HepG2 (cell line): ENCODE data around the gene SRCAP. TPM values are rescaled to one million over a fixed set of nuclear protein-coding genes. Genes with fewer than 3 reads are reported as not detected.
A peak's percentile ranks its signal among the peaks of the same experiment; 100 is the strongest.

ENCODE experiments used
- AGO2 ChIP-seq: fragments of 200-400 bp; formaldehyde crosslinking; optimal IDR thresholded peaks from 2 replicates; pipeline ENCODE3; 2017; ENCODE audit warnings: mild to moderate bottlenecking, low read depth, low read length, moderate library complexity
- ARNTL ChIP-seq: sonication (generic); formaldehyde crosslinking; IDR thresholded peaks from 2 replicates; pipeline ENCODE4 v1.4.0; 2020; ENCODE audit warnings: mild to moderate bottlenecking, missing genetic modification reagents
- CHD4 ChIP-seq: fragments of 200-600 bp; sonication (generic); IDR thresholded peaks from 2 replicates; pipeline ENCODE4 v1.7.0; 2017; ENCODE audit warnings: mild to moderate bottlenecking, low read length, borderline replicate concordance
- NCOR1 ChIP-seq: fragments of 200-600 bp; sonication (generic); IDR thresholded peaks from 2 replicates; pipeline ENCODE4 v1.7.0; 2017; ENCODE audit warnings: antibody characterized with exemption, low read length, borderline replicate concordance
- PCBP2 ChIP-seq: fragments of 200-400 bp; formaldehyde crosslinking; optimal IDR thresholded peaks from 2 replicates; pipeline ENCODE3; 2018; ENCODE audit warnings: low read length, low read depth; ENCODE audit not compliant: poor library complexity, severe bottlenecking
- PHF8 ChIP-seq: sonication (generic); formaldehyde crosslinking; IDR thresholded peaks from 2 replicates; pipeline ENCODE4 v1.5.0; 2020; ENCODE audit warnings: missing genetic modification reagents
- PPARG ChIP-seq: conservative IDR thresholded peaks from 2 replicates; pipeline ENCODE4 v1.6.1; 2016; ENCODE audit warnings: missing biosample characterization, missing genetic modification reagents
- SAP130 ChIP-seq: IDR thresholded peaks from 2 replicates; pipeline ENCODE4 v1.6.1; 2016; ENCODE audit warnings: low read depth
- SMAD9 ChIP-seq: sonication (generic); formaldehyde crosslinking; IDR thresholded peaks from 2 replicates; pipeline ENCODE4 v1.5.1; 2020; ENCODE audit warnings: mild to moderate bottlenecking, missing genetic modification reagents
- SOX6 ChIP-seq, 2 experiments: fragments of 450-650 bp in 1 of 2; sonication (generic) in 1 of 2; formaldehyde crosslinking in 1 of 2; IDR thresholded peaks; 2 replicates each; pipeline versions ENCODE4 v1.4.0 to v1.6.1; 2017 to 2020; ENCODE audit warnings: antibody characterized with exemption in 1 of 2, mild to moderate bottlenecking in 1 of 2, missing genetic modification reagents in 1 of 2
- TCF7L2 ChIP-seq: IDR thresholded peaks from 2 replicates; pipeline ENCODE4 v1.6.1; 2011; ENCODE audit warnings: mild to moderate bottlenecking, low read depth, low read length, moderate library complexity
- ZBTB7A ChIP-seq: sonication (generic); formaldehyde crosslinking; IDR thresholded peaks from 2 replicates; pipeline ENCODE4 v1.8.0; 2022; ENCODE audit warnings: mild to moderate bottlenecking, missing genetic modification reagents
- ZNF263 ChIP-seq: sonication (generic); formaldehyde crosslinking; IDR thresholded peaks from 2 replicates; pipeline ENCODE4 v1.4.0; 2020; ENCODE audit warnings: missing genetic modification reagents
- ZNF446 ChIP-seq: sonication (generic); formaldehyde crosslinking; IDR thresholded peaks from 2 replicates; pipeline ENCODE4 v1.5.0; 2020; ENCODE audit warnings: mild to moderate bottlenecking, missing genetic modification reagents
- ZNF660 ChIP-seq: sonication (generic); formaldehyde crosslinking; IDR thresholded peaks from 2 replicates; pipeline ENCODE4 v1.5.1; 2020; ENCODE audit warnings: mild to moderate bottlenecking, low read depth, missing genetic modification reagents, borderline replicate concordance
- ZNF737 ChIP-seq: sonication (generic); formaldehyde crosslinking; IDR thresholded peaks from 2 replicates; pipeline ENCODE4 v1.5.0; 2020; ENCODE audit warnings: missing genetic modification reagents, mild to moderate bottlenecking, borderline replicate concordance
- ZSCAN25 ChIP-seq: sonication (generic); formaldehyde crosslinking; IDR thresholded peaks from 2 replicates; pipeline ENCODE4 v1.8.0; 2022; ENCODE audit warnings: mild to moderate bottlenecking, missing genetic modification reagents
- ZZZ3 ChIP-seq: sonication (generic); formaldehyde crosslinking; IDR thresholded peaks from 2 replicates; pipeline ENCODE4 v1.4.0; 2020; ENCODE audit warnings: missing genetic modification reagents, mild to moderate bottlenecking, borderline replicate concordance
- polyA plus RNA-seq, 8 experiments: library from polyadenylated mRNA; depleted of rRNA in 3 of 8; stranded (reverse) in 7 of 8; unstranded in 1 of 8; fragments of >200 nt; fragmentation: Illumina TruSeq in 4 of 8; extraction: Trizol in 4 of 8; gene quantifications; 2 replicates each; pipeline versions ENCODE4 v1.2.1 to v1.2.3, GENCODE V29; 2011 to 2016; ENCODE audit warnings: low read depth in 4 of 8, missing spikeins in 1 of 8, mixed read lengths in 1 of 8; ENCODE audit not compliant: insufficient read depth in 1 of 8
- total RNA-seq, 5 experiments: library from RNA; depleted of rRNA; stranded (reverse); fragments of >200 nt; fragmentation: Illumina TruSeq; extraction: Trizol; gene quantifications; 2 replicates each; pipeline ENCODE4 v1.2.3, GENCODE V29; 2016; ENCODE audit warnings: low read depth in 1 of 5
- TF ChIP-seq, protein P1 (sequence below): sonication (generic); formaldehyde crosslinking; IDR thresholded peaks from 2 replicates; pipeline ENCODE4 v1.8.0; 2022; ENCODE audit warnings: low read depth, missing genetic modification reagents
- TF ChIP-seq, protein P2 (sequence below), 2 experiments: fragments of 450-650 bp in 1 of 2; sonication (generic) in 1 of 2; formaldehyde crosslinking; IDR thresholded peaks; 2 replicates each; pipeline versions ENCODE4 v1.5.0 to v1.8.0; 2020 to 2022; ENCODE audit warnings: mild to moderate bottlenecking in 1 of 2, missing genetic modification reagents in 1 of 2
- TF ChIP-seq, protein P3 (sequence below): sonication (generic); formaldehyde crosslinking; IDR thresholded peaks from 2 replicates; pipeline ENCODE4 v1.9.0; 2021; ENCODE audit warnings: mild to moderate bottlenecking, missing genetic modification reagents

Gene SRCAP
- total and polyA plus RNA-seq, 2 of the 13 experiments (the other 11 are each of a cell fraction or from before 2014, with no cell fraction given): 4.9 to 9.0 TPM

DNA sequence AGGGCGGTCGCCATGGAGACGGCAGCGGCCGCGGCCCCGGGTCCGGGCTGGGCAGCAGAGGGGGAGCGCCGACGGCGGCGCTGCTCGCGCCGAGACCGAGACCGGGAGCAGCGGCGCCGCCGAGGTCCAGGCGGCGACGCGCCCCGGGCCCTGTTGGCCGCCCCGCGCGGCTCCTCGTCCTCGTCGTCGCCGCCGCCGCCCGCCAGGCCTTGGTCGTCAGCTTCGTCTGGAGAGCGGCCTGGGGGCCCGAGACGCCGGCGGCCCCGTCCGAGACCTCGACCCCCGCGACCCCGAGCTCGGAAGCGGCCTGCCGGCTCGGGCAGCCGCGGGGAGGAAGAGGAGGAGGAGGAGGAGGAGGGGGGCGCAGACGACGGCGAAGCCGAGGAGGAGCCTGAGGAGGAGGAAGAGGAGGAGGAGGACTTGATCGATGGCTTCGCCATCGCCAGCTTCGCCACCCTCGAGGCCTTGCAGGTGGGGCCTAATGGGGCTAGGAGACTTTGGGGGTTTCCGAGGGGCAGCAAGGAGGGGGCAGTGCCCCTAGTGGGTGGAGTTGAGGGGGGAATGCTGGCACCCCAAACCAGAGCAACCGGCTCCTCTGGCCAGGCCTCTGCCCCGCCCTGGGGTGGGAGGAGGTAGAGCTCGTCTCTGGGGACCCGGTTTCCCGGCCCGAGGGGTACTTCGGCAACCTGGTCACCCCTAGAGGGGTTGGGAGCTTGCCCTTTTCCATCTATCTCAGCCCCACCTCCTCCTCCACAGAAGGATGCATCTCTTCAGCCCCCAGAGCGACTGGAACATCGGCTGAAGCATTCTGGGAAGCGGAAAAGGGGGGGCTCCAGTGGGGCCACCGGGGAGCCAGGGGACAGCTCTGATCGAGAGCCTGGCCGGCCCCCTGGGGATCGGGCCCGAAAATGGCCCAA lies 39.2 kb upstream of the SRCAP start (continued):
- TF ChIP-seq, protein P1, sequence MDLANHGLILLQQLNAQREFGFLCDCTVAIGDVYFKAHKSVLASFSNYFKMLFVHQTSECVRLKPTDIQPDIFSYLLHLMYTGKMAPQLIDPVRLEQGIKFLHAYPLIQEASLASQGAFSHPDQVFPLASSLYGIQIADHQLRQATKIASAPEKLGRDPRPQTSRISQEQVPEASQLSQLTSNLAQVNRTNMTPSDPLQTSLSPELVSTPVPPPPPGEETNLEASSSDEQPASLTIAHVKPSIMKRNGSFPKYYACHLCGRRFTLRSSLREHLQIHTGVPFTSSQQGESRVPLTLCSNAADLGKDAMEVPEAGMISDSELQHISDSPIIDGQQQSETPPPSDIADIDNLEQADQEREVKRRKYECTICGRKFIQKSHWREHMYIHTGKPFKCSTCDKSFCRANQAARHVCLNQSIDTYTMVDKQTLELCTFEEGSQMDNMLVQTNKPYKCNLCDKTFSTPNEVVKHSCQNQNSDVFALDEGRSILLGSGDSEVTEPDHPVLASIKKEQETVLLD (CRISPR knock-in tag): no peak; the same call in 1 of the 2 replicates
- TF ChIP-seq TCF7L2 (no peak), CHD4 (no peak), NCOR1 (no peak), ZNF660 (no peak), ZNF737 (CRISPR knock-in tag) (no peak), SAP130 (CRISPR knock-in tag) (no peak), ZNF263 (CRISPR knock-in tag) (peak; percentile 97), SOX6 (IDR thresholded peaks at IDR 0.05) (no peak), SOX6 (CRISPR knock-in tag; IDR thresholded peaks at IDR 0.05) (no peak), ZZZ3 (no peak), SMAD9 (CRISPR knock-in tag) (no peak), ZNF446 (CRISPR knock-in tag) (no peak), PCBP2 (no peak), PPARG (CRISPR knock-in tag) (no peak), ZSCAN25 (no peak), ZBTB7A (0 out of 2 replicates have a peak, but pooled peaks have one; percentile 20), PHF8 (CRISPR knock-in tag) (no peak), ARNTL (no peak), AGO2 (peak; percentile 69)
- TF ChIP-seq, protein P2, sequence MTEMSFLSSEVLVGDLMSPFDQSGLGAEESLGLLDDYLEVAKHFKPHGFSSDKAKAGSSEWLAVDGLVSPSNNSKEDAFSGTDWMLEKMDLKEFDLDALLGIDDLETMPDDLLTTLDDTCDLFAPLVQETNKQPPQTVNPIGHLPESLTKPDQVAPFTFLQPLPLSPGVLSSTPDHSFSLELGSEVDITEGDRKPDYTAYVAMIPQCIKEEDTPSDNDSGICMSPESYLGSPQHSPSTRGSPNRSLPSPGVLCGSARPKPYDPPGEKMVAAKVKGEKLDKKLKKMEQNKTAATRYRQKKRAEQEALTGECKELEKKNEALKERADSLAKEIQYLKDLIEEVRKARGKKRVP (CRISPR knock-in tag; IDR thresholded peaks at IDR 0.05): no peak
- TF ChIP-seq, protein P3, sequence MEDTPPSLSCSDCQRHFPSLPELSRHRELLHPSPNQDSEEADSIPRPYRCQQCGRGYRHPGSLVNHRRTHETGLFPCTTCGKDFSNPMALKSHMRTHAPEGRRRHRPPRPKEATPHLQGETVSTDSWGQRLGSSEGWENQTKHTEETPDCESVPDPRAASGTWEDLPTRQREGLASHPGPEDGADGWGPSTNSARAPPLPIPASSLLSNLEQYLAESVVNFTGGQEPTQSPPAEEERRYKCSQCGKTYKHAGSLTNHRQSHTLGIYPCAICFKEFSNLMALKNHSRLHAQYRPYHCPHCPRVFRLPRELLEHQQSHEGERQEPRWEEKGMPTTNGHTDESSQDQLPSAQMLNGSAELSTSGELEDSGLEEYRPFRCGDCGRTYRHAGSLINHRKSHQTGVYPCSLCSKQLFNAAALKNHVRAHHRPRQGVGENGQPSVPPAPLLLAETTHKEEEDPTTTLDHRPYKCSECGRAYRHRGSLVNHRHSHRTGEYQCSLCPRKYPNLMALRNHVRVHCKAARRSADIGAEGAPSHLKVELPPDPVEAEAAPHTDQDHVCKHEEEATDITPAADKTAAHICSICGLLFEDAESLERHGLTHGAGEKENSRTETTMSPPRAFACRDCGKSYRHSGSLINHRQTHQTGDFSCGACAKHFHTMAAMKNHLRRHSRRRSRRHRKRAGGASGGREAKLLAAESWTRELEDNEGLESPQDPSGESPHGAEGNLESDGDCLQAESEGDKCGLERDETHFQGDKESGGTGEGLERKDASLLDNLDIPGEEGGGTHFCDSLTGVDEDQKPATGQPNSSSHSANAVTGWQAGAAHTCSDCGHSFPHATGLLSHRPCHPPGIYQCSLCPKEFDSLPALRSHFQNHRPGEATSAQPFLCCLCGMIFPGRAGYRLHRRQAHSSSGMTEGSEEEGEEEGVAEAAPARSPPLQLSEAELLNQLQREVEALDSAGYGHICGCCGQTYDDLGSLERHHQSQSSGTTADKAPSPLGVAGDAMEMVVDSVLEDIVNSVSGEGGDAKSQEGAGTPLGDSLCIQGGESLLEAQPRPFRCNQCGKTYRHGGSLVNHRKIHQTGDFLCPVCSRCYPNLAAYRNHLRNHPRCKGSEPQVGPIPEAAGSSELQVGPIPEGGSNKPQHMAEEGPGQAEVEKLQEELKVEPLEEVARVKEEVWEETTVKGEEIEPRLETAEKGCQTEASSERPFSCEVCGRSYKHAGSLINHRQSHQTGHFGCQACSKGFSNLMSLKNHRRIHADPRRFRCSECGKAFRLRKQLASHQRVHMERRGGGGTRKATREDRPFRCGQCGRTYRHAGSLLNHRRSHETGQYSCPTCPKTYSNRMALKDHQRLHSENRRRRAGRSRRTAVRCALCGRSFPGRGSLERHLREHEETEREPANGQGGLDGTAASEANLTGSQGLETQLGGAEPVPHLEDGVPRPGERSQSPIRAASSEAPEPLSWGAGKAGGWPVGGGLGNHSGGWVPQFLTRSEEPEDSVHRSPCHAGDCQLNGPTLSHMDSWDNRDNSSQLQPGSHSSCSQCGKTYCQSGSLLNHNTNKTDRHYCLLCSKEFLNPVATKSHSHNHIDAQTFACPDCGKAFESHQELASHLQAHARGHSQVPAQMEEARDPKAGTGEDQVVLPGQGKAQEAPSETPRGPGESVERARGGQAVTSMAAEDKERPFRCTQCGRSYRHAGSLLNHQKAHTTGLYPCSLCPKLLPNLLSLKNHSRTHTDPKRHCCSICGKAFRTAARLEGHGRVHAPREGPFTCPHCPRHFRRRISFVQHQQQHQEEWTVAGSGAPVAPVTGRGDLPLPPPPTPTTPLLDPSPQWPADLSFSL (CRISPR knock-in tag): no peak
